NCI-H1092 treated with DMSO at 0.1 percent for 48 hours (cell line): ENCODE data around the gene PNMA6E.
"Not testable (repeated sequence)": the region's sequence is repeated elsewhere in the genome, so short reads cannot be mapped to it uniquely, and the experiment has no call there.

Source experiments
- DNase-seq: peaks from one replicate; lab custom pipeline; 2025; lab: John Stamatoyannopoulos, UW

PNMA6E gene

GRCh38 chrX:153408221-153408721 lies 7.1 kb upstream of the PNMA6E start:
- no peak for DNase-seq

DNA sequence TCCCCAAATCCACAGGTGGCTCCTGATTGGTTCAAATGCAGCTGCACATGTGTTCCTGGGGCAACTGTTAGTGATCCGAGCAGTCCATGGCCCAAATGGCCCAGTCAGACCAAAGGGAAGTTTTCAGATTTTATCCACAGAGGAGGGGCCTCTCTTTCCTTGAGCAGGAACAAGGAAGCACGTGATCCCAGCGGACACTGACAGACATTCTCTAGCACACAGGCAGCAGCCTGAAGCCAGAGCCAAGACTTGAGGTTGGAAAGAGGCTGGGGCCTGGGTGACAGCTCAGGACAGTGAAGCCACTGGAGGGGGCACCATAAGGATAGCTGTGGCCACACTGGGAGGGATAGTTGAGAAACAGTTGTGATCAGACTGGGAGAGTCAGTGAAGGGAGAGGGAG lies 6.6 kb upstream of the PNMA6E start:
- no peak for DNase-seq

- no peak for DNase-seq
Measured at GRCh38 chrX:153406903-153407302, 5.8 kb upstream of the PNMA6E start.

DNA sequence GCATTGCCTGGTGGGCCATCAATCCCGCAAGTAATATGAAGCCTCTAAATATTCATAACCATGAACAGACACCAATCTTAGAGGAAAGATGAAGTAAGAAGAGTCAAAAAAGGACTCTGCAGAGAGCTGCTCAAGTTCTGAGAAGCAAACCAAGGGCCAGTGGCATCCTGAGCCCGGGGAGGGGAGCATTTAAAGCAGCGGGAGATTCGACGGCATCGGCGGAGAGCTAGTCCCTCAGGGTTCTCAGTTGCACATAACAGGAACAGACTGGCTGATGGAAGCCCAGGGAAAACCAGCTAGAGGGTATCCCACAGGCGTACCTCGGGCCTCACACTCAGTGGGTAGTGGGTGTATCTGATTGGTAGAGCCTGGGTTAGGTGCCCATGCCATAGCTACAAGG lies 4.9 kb upstream of the PNMA6E start:
- DNase-seq = no peak

- DNase-seq = no peak
Measured at GRCh38 chrX:153405426-153405825, 4.3 kb upstream of the PNMA6E start.

GRCh38 chrX:153404333-153404732 lies 3.2 kb upstream of the PNMA6E start:
- DNase-seq = not testable (repeated sequence)

GRCh38 chrX:153400146-153401132 lies 711 bp downstream of the PNMA6E start:
- peak; percentile 21 for DNase-seq

GRCh38 chrX:153398275-153398960 lies 2.7 kb downstream of the PNMA6E start:
- DNase-seq = no peak

- no peak for DNase-seq
Measured at GRCh38 chrX:153397256-153397960, 3.7 kb downstream of the PNMA6E start.

GRCh38 chrX:153396320-153397195 lies 4.6 kb downstream of the PNMA6E start:
- no peak for DNase-seq

DNA sequence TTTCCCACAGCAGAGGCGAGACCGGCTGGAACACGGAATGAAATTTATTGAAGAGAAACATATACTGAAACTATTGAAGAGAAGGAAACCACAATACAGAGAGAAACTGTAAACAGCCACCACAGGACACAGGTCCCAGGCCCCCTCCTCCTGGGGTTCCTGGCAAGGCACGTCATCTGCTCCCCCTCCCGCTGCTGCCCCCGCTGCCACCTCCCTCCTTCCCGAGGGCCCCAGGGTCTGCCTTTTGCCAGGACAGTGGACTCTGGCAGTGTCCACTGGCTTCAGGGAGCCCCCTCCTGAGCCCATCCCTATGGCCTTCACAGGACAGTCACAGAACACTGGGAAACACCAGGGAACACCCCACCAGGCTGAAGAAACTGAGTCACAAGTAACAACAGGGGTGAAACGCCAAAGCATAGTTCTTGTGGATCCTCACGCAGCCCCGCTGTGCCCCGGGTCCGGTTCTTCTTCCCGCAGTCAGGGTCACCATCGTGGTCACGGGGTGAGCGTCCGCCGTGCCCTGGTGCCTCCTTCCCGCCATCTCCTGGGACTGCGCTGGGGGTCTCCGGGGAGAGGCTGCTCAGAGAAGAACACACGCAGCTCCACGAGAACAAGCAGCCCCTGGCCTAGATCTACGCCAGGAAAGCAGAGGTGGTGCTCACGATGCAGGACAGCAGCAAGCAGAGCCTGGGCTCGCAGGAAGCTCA lies 5.4 kb downstream of the PNMA6E start:
- no peak for DNase-seq

GRCh38 chrX:153394612-153395011 lies 6.5 kb downstream of the PNMA6E start:
- no peak for DNase-seq

DNA sequence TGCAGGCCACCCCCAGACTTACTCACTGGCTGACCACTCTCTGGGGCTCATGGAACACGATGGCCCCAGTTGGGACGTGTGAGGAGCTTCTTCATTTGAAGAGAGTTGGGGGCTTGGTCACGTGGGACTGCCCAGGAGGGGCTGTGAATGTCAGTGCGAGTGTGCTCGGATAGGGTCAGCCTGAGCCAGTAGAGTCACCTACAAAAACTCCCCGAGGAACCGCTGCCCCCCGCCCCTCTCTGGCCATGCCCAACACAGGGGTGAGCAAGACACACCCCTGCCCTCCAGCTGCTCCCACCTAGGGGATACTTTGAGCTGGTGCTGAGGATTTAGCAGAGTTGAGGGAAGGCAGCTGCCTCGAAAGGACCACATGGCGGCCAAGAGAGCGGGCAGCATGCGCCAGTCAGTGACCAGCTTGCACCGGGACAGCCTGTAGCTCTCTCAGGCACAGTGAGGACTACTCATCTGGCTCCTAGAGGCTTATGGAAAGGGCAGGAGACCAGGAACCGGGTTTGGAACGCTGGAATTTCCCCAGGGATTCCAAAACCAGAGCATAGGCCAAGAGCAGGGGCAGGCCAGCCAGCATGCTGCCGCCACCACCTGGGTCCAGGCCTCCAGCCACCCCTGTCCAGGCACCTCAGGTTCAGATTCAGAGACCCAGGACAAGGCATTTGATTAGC lies 8.4 kb downstream of the PNMA6E start:
- DNase-seq = no peak

GRCh38 chrX:153389460-153389768 lies 11.7 kb downstream of the PNMA6E start:
- DNase-seq = not testable (repeated sequence)

DNA sequence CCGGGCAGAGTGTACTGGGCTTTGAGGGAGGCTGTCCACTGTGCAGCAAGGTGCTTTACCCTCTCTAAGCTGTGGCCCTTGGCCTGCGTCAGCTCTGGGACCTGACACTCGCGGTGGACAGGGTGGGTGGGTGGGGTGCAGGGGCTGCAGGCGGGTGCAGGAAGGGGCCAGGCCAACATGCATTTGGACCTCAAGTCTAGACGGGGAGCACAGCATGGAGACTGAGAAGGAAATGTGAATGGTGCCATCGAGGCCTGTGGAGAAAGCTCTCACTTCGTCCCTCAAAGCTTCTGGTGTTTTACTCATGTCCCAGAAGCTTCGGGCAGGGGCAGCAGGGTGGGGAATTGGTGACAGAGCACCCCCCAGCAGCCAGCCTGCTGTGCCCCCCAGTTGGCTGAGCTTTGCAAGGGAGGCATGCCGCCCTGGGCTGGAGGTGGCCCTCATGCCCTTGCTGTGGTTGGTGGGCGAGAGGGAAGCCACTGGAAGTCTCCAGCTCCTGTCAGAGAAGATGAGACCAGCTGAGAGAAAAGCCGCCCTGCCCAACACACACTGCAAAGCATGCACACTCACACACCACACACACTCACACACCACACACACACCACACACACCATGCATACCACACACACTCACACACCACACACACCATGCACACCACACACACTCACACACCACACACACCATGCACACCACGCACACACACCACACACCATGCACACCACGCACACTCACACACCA lies 12.3 kb downstream of the PNMA6E start:
- no peak for DNase-seq

DNA sequence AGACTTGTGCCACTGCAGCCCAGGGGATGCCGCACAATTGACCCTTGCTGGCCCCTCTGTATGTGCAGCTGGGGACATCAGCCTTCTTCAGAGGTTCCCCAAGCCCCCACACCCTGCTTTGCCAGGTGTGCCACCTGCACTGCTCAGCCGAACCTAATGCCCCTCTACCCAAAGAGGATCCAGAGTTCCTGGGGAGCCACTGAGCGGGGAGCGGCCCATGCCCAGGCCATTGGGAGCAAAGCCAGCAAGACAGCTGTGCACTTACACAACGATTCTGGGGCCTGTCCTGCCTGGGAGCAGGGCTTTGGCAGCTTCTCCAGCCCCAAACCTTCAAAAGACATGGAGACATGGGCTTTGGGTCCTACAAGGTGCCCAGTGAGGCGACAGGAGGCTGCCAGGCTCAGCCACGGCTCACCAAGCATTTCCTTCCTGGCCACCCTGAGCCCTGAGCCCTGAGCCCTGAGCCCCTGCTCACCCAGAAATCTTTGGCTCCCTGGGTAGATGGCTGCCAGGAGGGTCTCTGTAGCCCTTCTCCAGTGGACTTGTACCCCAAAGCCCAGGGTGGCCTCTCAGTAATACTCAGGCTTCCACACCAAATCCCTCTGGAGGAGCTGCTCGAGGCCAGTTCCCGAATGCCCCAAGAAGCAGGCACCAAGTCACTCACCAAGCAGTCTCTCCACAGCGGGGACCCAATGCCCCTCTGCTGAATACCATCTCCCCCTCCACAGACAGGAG lies 13.0 kb downstream of the PNMA6E start:
- DNase-seq = no peak

DNA sequence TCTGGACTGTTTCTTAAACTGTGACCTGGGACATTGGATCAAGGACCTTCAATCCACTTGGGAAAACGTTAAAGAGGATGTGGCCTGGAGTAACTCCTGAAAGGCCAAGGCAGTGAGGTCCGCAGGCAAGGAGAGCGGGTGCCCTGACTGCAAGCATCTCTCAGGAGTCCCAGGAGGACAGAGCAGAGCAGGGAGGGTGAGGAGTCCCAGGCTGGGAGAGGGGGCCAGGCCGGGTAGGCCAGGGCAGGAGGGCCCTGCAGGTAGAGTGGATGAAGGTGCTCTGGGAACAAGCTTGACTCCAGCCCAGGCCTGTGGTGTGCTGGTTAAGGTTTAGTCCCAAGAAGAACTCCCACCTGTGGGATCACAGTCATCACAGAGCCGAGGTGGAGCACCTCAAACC lies 13.8 kb downstream of the PNMA6E start:
- DNase-seq = no peak

- no peak for DNase-seq
Measured at GRCh38 chrX:153386097-153386496, 15.1 kb downstream of the PNMA6E start.

GRCh38 chrX:153384973-153385372 lies 16.2 kb downstream of the PNMA6E start:
- not testable (repeated sequence) for DNase-seq
